GM21515 (cell line): ENCODE results near the gene TESMIN.

Experiments
- ATAC-seq: cut with Tn5 transposase; IDR thresholded peaks from one replicate; pipeline ENCODE4 v1.9.1; 2021; ENCODE audit not compliant: unreplicated experiment

Gene TESMIN

DNA sequence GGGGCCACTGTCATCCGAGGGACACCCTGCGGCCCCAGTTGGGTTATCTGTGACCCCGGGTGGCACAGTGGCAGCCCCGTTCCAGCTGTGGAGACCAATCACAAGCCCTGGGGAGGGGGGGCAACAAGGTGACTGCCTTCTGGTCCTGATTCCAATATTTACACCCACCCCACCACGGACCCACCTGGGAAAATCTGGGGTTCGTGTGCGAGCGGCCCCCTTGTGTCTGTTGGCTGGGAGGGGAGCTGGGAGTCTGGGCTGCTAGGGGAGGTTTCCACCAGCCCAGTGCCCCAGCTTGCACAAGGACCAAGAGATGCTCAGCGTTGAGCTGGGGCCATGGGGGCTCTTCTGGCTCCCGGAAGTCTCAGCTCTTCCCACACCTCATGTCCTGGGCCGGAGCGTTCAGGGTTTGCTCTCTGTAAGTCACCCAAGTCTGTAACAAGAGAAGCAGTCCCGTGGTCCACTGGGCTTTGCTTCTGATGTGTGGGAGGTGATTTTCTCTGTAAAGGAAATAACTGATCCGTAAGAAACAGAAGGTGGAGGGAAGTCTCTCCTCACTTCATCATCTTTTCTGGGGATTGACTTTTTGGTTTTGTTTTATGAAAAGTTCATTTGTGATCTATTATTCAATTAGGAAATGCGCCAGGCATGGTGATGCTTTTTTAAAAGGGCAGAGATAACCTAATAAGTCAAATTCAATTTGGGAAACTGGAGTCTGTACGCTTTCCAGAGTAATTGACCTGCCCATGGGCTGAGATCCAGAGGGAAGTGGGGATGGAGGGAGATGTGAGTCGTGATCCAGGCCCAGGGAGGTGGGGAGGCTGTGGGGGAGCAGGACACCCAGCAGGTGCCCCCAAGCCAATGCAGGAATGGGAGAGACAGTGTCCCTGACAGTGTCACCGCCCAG, 89.4 kb downstream of the TESMIN start:
- ATAC-seq = no peak

DNA sequence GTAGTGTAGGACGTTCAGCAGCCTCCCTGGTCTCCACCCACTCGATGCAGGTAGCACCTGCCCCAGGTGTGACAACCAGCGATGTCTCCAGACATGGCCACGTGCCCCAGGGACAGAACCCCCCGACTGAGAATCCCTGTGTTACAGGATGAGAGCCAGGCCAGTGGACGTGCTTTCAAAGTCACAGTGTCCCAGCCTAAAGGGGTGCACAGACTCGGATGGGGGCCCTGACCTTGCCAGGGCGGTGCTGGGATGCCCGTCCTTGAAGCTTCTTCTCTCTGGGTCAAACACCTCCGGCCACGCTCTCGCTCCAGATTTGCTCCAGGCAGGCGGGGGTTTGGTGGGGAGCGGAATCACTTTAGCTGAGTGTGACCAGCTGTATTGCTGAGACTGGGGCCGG, 90.3 kb downstream of the TESMIN start:
- no peak for ATAC-seq

DNA sequence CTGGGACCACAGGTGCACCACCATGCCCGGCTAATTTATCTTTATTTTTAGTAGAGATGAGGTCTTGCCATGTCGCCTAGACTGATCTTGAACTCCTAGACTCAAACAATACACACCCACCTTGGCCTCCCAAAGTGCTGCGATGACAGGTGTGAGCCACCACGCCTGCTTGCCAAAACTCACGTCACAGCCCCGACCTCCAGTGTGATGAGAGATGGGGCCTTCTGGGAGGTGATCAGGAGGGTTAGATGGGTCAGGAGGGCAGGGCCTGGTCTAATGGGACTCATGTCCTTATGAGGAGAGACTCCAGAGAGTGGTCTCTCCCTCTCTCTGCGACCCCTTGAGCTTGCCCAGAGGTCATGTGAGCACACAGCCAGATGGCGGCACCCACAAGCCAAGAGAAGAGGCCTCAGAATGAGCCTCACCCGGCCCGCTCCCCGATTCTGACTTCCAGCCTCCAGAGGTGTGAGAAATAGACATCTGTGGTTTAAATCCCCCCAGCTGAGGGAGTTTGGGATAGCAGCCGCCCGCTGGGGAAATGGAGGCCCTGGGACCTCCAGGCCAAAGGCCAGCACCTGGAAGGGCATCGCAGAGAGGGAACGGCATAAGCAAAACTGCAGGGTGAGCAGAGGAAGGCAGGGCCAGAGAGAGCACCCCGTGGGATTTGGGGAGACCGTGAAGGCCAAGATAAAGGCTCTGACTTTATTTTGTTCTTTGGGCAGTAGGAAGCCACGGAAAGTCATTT, 91.1 kb downstream of the TESMIN start:
- no peak for ATAC-seq

DNA sequence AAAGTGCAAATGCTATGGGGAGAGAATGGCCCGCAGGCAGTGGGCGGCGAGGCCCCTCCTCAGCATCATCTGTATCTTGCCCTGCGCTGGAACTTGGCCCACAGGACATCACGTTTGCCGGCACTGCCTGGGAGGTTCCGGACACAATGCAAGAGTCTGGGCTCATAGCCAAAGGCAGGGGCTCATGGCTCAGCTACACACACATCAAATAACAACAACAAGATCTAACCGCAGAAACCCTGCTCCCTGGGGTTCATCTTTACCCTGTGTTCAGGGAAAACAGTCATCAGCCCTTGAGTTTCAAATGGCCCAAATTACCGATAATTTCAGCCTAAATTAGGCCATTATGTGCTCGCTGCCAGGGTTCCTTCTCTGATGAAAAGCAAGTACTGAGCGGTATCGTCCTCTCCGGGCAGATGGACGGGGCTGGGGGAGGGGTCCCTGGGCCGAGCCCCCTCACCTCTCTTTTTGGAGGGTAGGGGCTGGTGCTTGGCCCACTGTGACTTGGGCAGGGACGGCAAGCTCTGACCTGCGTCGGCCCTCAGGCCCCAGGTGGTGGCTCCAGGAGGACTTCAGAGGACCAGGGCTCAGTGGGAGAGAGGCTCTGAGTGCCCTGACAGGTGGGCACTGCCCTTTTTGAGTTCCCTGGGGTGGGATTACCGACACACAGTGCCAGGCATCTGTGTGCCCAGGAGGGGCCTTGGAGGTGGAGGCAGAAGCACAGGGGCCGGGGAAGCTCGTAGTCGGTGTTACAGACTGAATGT, 92.0 kb downstream of the TESMIN start:
- no peak for ATAC-seq

DNA sequence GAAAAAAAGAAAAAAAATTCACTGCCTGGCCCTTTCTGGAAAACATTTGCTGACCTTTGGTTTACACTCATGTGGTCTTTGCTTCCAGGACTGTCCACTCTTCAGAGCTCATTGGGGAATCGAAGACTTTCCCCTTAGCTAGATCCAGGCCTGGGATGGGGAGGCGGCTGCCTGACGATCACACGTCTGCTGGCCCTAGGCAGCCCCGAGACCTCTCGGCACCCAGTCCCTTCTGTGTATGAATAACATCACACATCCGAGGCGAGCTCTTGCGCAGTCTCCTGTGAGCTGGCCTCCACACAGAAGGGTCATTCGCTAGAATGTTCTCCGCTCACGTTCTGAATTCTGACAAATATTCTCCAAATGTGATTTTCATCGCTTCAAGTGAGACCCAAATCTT, 92.7 kb downstream of the TESMIN start:
- no peak for ATAC-seq

DNA sequence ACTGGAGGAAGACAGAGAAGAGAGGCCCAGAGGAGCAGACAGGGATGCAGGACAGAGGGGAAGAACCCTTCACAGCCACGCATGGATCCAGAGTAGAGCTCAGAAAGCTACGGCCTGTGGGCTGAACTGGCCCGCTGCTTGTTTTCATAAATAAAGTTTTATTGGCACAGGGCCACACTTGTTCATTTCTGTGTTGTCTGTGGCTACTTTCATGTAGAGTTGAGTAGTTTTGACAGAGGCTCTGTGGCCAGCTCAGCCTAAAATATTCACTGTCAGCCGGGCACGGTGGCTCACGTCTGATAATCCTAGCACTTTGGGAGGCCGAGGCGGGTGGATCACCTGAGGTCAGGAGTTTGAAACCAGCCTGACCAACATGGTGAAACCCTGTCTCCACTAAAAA, 93.2 kb downstream of the TESMIN start:
- no peak for ATAC-seq
